ENCODE results near the gene LITAF. TPM values are rescaled to one million over a fixed set of nuclear protein-coding genes. Genes with fewer than 3 reads are reported as not detected.

Gene LITAF
- total RNA-seq, 6 donors from 2014 or later: 65.8 to 281 (median 113) TPM

- Histone ChIP-seq H3K4me1 (peaks cover 7 to 31% (median 20%) of the 10 kb centered on the region in 4 donors), H3K27ac (peak overlapping the region in 1 of 4 donors; percentile 60), H3K36me3 (no peaks in the 10 kb centered on the region), H3K27me3 (no peaks in the 10 kb centered on the region), H3K4me3 (no peak overlapping the region), H3K9me3 (no peaks in the 10 kb centered on the region)
- ATAC-seq (ENCODE audit: low FRiP score in 2 of 2) (no peak), DNase-seq (no peak)
- 86 to 89% methylated on average over 7 to 8 of the region's 8 CpGs for WGBS, 2 donors
- TF ChIP-seq POLR2A (IDR thresholded peaks at IDR 0.05) (no peak), EP300 (IDR thresholded peaks at IDR 0.05) (no peak), CTCF (IDR thresholded peaks at IDR 0.05) (no peak), POLR2AphosphoS5 (IDR thresholded peaks at IDR 0.05) (no peak)
Measured at GRCh38 chr16:11620243-11621003, 33.7 kb upstream of the LITAF start.

GRCh38 chr16:11619327-11619851 is 32.7 kb upstream of the LITAF start:
- peak in 1 of 2 donors; percentile 83 for DNase-seq

GRCh38 chr16:11618107-11618717 is 31.5 kb upstream of the LITAF start:
- ATAC-seq (ENCODE audit: low FRiP score in 2 of 2) (no peak), DNase-seq (no peak)
- no peaks in the 10 kb centered on the region for H3K36me3 ChIP-seq
- 80 to 90% methylated on average over 11 to 16 of the region's 16 CpGs for WGBS, 2 donors
- no peaks in the 10 kb centered on the region for H3K27me3 ChIP-seq
- peak overlapping the region in 2 of 4 donors; percentile 60 to 69 for H3K27ac ChIP-seq
- TF ChIP-seq POLR2A (IDR thresholded peaks at IDR 0.05) (no peak), POLR2AphosphoS5 (IDR thresholded peaks at IDR 0.05) (no peak), EP300 (IDR thresholded peaks at IDR 0.05) (no peak)
- H3K4me3 ChIP-seq: no peak overlapping the region
- H3K9me3 ChIP-seq: no peaks in the 10 kb centered on the region
- peaks cover 14 to 38% (median 24%) of the 10 kb centered on the region in 4 donors for H3K4me1 ChIP-seq

More at GRCh38 chr16:11619327-11619851, 32.7 kb upstream of the LITAF start:
- peak overlapping the region; percentile 46 to 69 (median 60) for H3K27ac ChIP-seq
- ATAC-seq (ENCODE audit: low FRiP score in 2 of 2): peak; percentile 44 to 72
- peaks cover 7 to 31% (median 18%) of the 10 kb centered on the region in 4 donors for H3K4me1 ChIP-seq
- H3K27me3 ChIP-seq: no peaks in the 10 kb centered on the region
- no peaks in the 10 kb centered on the region for H3K36me3 ChIP-seq
- no peak overlapping the region for H3K4me3 ChIP-seq
- WGBS, 2 donors: 77 to 78% methylated on average over 2 of the region's 2 CpGs
- TF ChIP-seq POLR2AphosphoS5 (IDR thresholded peaks at IDR 0.05): peak; percentile 26
- TF ChIP-seq EP300 (IDR thresholded peaks at IDR 0.05): no peak
- no peak for TF ChIP-seq POLR2A (IDR thresholded peaks at IDR 0.05)
- TF ChIP-seq CTCF (IDR thresholded peaks at IDR 0.05): no peak
- no peaks in the 10 kb centered on the region for H3K9me3 ChIP-seq

DNA sequence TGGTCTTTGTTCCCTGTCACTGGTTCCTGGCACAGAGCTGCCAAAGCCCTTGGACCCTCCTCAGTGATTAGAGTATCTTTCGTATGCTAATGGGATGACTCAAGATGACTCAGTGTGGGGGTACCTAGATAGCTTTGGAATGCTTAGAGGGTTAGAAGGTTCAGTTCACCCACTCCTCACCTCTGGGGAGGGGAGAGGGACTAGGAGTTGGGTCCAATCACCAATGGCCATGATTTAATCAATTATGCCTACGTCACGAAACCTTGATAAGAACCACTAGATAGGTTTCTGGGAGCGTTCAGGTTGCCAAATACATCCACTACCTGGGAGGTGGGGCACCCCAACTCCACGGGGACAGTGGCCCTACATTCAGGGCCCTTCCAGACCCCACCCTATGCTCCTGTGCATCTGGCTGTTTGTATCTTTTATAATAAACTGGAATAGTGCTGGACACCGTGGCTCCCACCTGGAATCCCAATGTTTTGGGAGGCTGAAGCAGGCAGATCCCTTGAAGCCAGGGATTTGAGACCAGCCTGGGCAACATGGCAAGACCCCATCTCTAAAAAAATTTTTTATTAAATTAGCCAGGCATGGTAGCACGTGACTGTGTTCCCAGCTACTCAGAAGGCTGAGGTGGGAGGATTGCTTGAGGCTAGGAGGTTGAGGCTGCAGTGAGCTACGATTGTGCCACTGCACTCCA is 29.2 kb upstream of the LITAF start:
- DNase-seq: no peak
- peaks cover 19 to 40% (median 25%) of the 10 kb centered on the region in 4 donors for H3K4me1 ChIP-seq

More for the DNA sequence above, 29.2 kb upstream of the LITAF start:
- ATAC-seq (ENCODE audit: low FRiP score in 2 of 2): no peak
- H3K36me3 ChIP-seq: no peaks in the 10 kb centered on the region
- TF ChIP-seq CTCF (IDR thresholded peaks at IDR 0.05) (no peak), EP300 (IDR thresholded peaks at IDR 0.05) (no peak), POLR2AphosphoS5 (IDR thresholded peaks at IDR 0.05) (no peak), POLR2A (IDR thresholded peaks at IDR 0.05) (no peak)
- no peak overlapping the region for H3K4me3 ChIP-seq
- H3K27ac ChIP-seq: no peak overlapping the region
- H3K27me3 ChIP-seq: no peaks in the 10 kb centered on the region
- WGBS, 2 donors: 82 to 90% methylated on average over 8 of the region's 8 CpGs
- no peaks in the 10 kb centered on the region for H3K9me3 ChIP-seq
